GM12878 (cell line): ENCODE measurements around the gene ABCA10. TPM values are rescaled to one million over a fixed set of nuclear protein-coding genes. Genes with fewer than 3 reads are reported as not detected.

Source experiments
- ATAC-seq: fragments of 200-7000 bp; cut with Tn5 transposase; 3 replicates; pipeline ENCODE4 v1.9.1; 2020; ENCODE audit warnings: mild to moderate bottlenecking, moderate library complexity
- BruUV-seq: library from RNA; stranded (reverse); fragments of 400-500 nt; replicated peaks from 2 replicates; lab custom pipeline; 2021; lab: Mats Ljungman, UMichigan
- CTCF ChIA-PET: fragments of 300-600 bp; sonication (Branson Sonifier 250); formaldehyde crosslinking; extraction: SDS; loops from one replicate; lab custom pipeline; 2021; ENCODE audit warnings: inconsistent platforms; lab: Yijun Ruan, JAX
- POLR2A ChIA-PET: fragments of 350-600 bp; formaldehyde crosslinking; extraction: SDS; loops from one replicate; lab custom pipeline; 2021; ENCODE audit warnings: inconsistent platforms; lab: Charles Lee
- RAD21 ChIA-PET: fragments of 300-600 bp; sonication (Branson Sonifier 250); formaldehyde crosslinking; loops from one replicate; lab custom pipeline; 2023; ENCODE audit warnings: antibody characterized with exemption; ENCODE audit not compliant: unreplicated experiment; lab: Charles Lee
- SMC1A ChIA-PET: fragments of 300-600 bp; sonication (Branson Sonifier 250); formaldehyde crosslinking; loops from one replicate; lab custom pipeline; 2023; ENCODE audit not compliant: unreplicated experiment, uncharacterized antibody; lab: Charles Lee
- DNase-seq: peaks from one replicate; pipeline ENCODE4 v3.0.0-alpha.2; 2011; ENCODE audit warnings: low read depth, low spot score
- FAIRE-seq: peaks from 3 replicates; lab custom pipeline; 2011; peaks lifted over from hg19 to GRCh38; lab: Jason Lieb, UNC
- H2AFZ ChIP-seq: 2 replicates; pipeline ENCODE4 v1.6.0; 2011; ENCODE audit warnings: low read depth, low read length, control low read depth; ENCODE audit not compliant: control insufficient read depth
- H3K27ac ChIP-seq: 2 replicates; pipeline ENCODE4 v1.5.1; 2011; ENCODE audit warnings: control low read depth; ENCODE audit not compliant: control insufficient read depth, insufficient read depth
- H3K27me3 ChIP-seq, 2 experiments: replicated peaks in 1 of 2; 2 replicates each; pipeline versions ENCODE4 v1.6.0 to v1.6.1; 2011; ENCODE audit warnings: low read length in 1 of 2; ENCODE audit not compliant: control insufficient read depth in 2 of 2, insufficient read depth in 2 of 2
- H3K36me3 ChIP-seq, 2 experiments: 2 replicates each; pipeline ENCODE4 v1.5.1; 2011; ENCODE audit warnings: low read length in 1 of 2; ENCODE audit not compliant: control insufficient read depth in 2 of 2, insufficient read depth in 2 of 2
- H3K4me1 ChIP-seq: 2 replicates; pipeline ENCODE4 v1.6.1; 2011; ENCODE audit warnings: mild to moderate bottlenecking, low read length, moderate library complexity, mixed read lengths; ENCODE audit not compliant: control insufficient read depth, insufficient read depth
- H3K4me2 ChIP-seq: 2 replicates; pipeline ENCODE4 v1.6.0; 2011; ENCODE audit warnings: control low read depth; ENCODE audit not compliant: control insufficient read depth, insufficient read depth
- H3K4me3 ChIP-seq: fragments of 200-600 bp; sonication (generic); 2 replicates; pipeline ENCODE4 v1.5.1; 2016
- H3K79me2 ChIP-seq: 2 replicates; pipeline ENCODE4 v1.6.0; 2011; ENCODE audit warnings: low read length; ENCODE audit not compliant: control insufficient read depth, insufficient read depth
- H3K9ac ChIP-seq: 2 replicates; pipeline ENCODE4 v1.8.0; 2011; ENCODE audit warnings: low read length, control low read depth, mixed read lengths; ENCODE audit not compliant: control insufficient read depth, insufficient read depth
- H3K9me3 ChIP-seq: replicated peaks from 3 replicates; pipeline ENCODE4 v1.5.1; 2011; ENCODE audit warnings: mild to moderate bottlenecking, low read length; ENCODE audit not compliant: control insufficient read depth, insufficient read depth
- H4K20me1 ChIP-seq: 2 replicates; pipeline ENCODE4 v1.6.0; 2011; ENCODE audit not compliant: control insufficient read depth, insufficient read depth
- BMI1 ChIP-seq: fragments of 450-650 bp; IDR thresholded peaks from 2 replicates; pipeline ENCODE4 v1.6.1; 2016; ENCODE audit warnings: mild to moderate bottlenecking, moderate library complexity, borderline replicate concordance
- CREB1 ChIP-seq: IDR thresholded peaks from 2 replicates; pipeline ENCODE4 v1.6.1; 2012; ENCODE audit warnings: low read depth, mild to moderate bottlenecking, inconsistent platforms
- MEF2B ChIP-seq: fragments of 450-650 bp; IDR thresholded peaks from 2 replicates; pipeline ENCODE4 v1.6.1; 2018; ENCODE audit warnings: mild to moderate bottlenecking, moderate library complexity; ENCODE audit not compliant: partially characterized antibody, poor library complexity, severe bottlenecking
- MTA2 ChIP-seq: fragments of 450-650 bp; IDR thresholded peaks from 2 replicates; pipeline ENCODE4 v1.6.1; 2016; ENCODE audit warnings: low read depth, mild to moderate bottlenecking, moderate library complexity
- POLR2AphosphoS5 ChIP-seq: IDR thresholded peaks from 2 replicates; pipeline ENCODE4 v1.6.1; 2011; ENCODE audit warnings: mild to moderate bottlenecking, low read length, inconsistent platforms
- RUNX3 ChIP-seq: IDR thresholded peaks from 2 replicates; pipeline ENCODE4 v1.6.1; 2012; ENCODE audit warnings: low read length, inconsistent platforms
- SUPT20H ChIP-seq: IDR thresholded peaks from 2 replicates; pipeline ENCODE4 v1.6.1; 2011; ENCODE audit warnings: low read depth, mild to moderate bottlenecking, low read length, moderate library complexity, borderline replicate concordance; ENCODE audit not compliant: control insufficient read depth
- TCF7 ChIP-seq: IDR thresholded peaks from 2 replicates; pipeline ENCODE4 v1.6.1; 2014; ENCODE audit warnings: antibody characterized with exemption, borderline replicate concordance
- WGBS: methylation state at CpG from one replicate; pipeline ENCODE4 v1.1.6; 2016; ENCODE audit warnings: low lambda C conversion rate; ENCODE audit not compliant: insufficient replicate concordance, insufficient coverage; ENCODE audit errors: missing lambda C conversion rate; 5-methylcytosine and 5-hydroxymethylcytosine counted together
- in situ Hi-C: fragments of 300-500 bp; cut with MboI; formaldehyde crosslinking; loops from 9 replicates; pipeline ENCODE4 v1.14.3; 2018; ENCODE audit warnings: mixed read lengths
- intact Hi-C: fragments of 100-400 bp; cut with micrococcal nuclease; formaldehyde crosslinking; loops from one replicate; pipeline ENCODE4 v1.14.2; 2022; ENCODE audit not compliant: unreplicated experiment
- polyA plus RNA-seq, 11 experiments: library from polyadenylated mRNA; depleted of rRNA in 4 of 11; unstranded in 6 of 11; stranded (reverse) in 5 of 11; fragments of >200 nt; fragmentation: Nextera tagmentation in 4 of 11; fragmentation: Illumina TruSeq in 1 of 11; extraction: Ambion mirVana in 4 of 11; extraction: Trizol in 1 of 11; gene quantifications; 1 replicate in 1 of 11; 2 replicates in 10 of 11; pipeline versions ENCODE4 v1.2.1 to v1.2.3, GENCODE V29; 2011 to 2016; ENCODE audit warnings: inconsistent platforms in 2 of 11, missing spikeins in 2 of 11, low read depth in 1 of 11
- total RNA-seq, 4 experiments: library from RNA; depleted of rRNA in 3 of 4; stranded (reverse); fragments of >200 nt in 3 of 4; fragmentation: Illumina TruSeq in 1 of 4; extraction: Trizol in 1 of 4; gene quantifications; 2 replicates each; pipeline versions ENCODE4 v1.2.1 to v1.2.3, GENCODE V29; 2013 to 2021
- TF ChIP-seq, protein P1 (sequence below): fragments of 450-650 bp; IDR thresholded peaks from 2 replicates; pipeline ENCODE4 v1.6.1; 2017; ENCODE audit warnings: antibody characterized with exemption, mild to moderate bottlenecking, moderate library complexity

Gene ABCA10
- total and polyA plus RNA-seq, 10 of the 15 experiments (the other 5 are each of a cell fraction or from before 2014, with no cell fraction given), result 0.33 to 3.0 (median 0.83) TPM

DNA sequence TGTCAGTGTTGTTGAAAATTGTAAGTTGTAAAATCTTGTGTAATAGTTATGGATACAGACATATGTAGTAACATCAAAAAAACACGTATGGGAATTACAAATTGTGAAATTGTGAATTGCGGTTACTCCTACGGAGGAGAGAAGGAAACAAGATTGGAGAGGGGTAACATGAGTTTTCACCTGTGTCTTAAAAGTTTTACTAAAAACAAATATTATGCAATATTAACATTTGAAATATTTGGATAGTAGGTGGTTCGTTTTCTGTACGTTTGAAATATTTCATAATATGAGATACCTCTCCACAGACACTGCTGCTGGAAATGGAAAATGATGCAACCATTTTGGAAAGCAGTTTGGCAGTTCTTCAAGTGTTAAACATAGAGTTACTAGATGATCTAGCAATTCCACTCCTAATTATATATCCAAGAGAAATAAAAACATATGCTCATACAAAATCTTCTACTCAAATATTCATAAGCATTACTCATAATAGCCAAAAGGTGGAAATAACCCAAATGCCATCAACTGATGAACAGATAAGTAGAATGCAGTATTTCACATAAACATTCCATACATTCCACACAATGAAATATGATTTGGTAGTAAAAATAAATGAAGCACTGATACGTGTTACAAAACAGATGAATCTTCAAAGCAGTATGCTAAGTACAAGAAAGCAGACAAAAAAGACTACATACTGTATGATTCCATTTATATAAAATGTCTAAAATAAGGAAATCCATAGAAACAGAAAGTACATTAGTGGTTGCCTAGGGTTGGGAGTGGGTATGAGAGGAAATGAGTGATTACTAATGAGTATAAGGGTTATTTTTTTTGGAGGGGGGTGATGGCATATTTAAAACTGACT lies 40.7 kb upstream of the ABCA10 start (continued):
- TF ChIP-seq POLR2AphosphoS5, result no peak
- TF ChIP-seq SUPT20H, result no peak
- no peak for TF ChIP-seq CREB1
- TF ChIP-seq BMI1, result no peak
- TF ChIP-seq, protein P1, sequence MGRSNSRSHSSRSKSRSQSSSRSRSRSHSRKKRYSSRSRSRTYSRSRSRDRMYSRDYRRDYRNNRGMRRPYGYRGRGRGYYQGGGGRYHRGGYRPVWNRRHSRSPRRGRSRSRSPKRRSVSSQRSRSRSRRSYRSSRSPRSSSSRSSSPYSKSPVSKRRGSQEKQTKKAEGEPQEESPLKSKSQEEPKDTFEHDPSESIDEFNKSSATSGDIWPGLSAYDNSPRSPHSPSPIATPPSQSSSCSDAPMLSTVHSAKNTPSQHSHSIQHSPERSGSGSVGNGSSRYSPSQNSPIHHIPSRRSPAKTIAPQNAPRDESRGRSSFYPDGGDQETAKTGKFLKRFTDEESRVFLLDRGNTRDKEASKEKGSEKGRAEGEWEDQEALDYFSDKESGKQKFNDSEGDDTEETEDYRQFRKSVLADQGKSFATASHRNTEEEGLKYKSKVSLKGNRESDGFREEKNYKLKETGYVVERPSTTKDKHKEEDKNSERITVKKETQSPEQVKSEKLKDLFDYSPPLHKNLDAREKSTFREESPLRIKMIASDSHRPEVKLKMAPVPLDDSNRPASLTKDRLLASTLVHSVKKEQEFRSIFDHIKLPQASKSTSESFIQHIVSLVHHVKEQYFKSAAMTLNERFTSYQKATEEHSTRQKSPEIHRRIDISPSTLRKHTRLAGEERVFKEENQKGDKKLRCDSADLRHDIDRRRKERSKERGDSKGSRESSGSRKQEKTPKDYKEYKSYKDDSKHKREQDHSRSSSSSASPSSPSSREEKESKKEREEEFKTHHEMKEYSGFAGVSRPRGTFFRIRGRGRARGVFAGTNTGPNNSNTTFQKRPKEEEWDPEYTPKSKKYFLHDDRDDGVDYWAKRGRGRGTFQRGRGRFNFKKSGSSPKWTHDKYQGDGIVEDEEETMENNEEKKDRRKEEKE, result no peak
- no peak for TF ChIP-seq MEF2B

DNA sequence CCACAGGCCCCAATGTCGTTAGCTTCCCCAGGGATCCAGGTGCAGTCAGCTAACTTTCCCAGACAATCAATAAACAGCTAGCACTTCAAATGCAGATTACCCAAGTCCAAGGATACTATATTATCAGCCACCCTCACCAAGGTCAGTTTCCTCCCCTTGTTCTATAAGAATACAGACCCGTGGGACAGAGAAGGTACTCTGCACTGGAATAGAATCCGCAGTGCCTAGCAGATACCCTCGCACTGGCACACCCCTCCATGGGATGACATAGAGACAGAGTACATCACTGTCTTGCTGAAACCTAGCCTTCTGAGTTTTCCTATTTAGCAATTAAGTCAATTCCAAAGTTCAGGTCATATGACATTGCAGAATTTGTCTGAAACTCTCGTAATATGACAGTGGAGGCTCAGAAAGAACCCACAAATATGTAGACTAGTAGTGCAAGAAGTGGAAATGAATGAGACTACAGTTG lies 40.0 kb upstream of the ABCA10 start:
- intact Hi-C loops, result no loop called here
- FAIRE-seq (peak; percentile 23), ATAC-seq (no peak), DNase-seq (no peak)
- TF ChIP-seq MTA2 (no peak), TCF7 (no peak), RUNX3 (no peak)
- no TSS peak for BruUV-seq
- RAD21 ChIA-PET, result no interaction called here
- Histone ChIP-seq H3K4me1 (no peaks in the 10 kb centered on the region), H3K27ac (no peak overlapping the region), H3K27me3 (no peaks in the 10 kb centered on the region), H3K36me3 (no peaks in the 10 kb centered on the region; a peak in 1 of 4 replicates), H3K9me3 (no peaks in the 10 kb centered on the region), H2AFZ (no peak overlapping the region), H4K20me1 (no peaks in the 10 kb centered on the region), H3K9ac (no peak overlapping the region), H3K79me2 (no peaks in the 10 kb centered on the region), H3K4me3 (no peak overlapping the region), H3K4me2 (no peak overlapping the region)
- POLR2A ChIA-PET, result no interaction called here
- WGBS, result 85% methylated on average over 5 of the region's 5 CpGs
- in situ Hi-C loops, result no loop called here
- CTCF ChIA-PET, result interaction anchor here (0.7 to 1.1 kb wide), 2 partner anchors 24 to 525 kb away, joined by 3 read pairs; no protein-coding TSS in a partner anchor
- SMC1A ChIA-PET, result interaction anchor here (1.0 kb wide), 1 partner anchor 9 kb away, joined by 3 read pairs; no protein-coding TSS in a partner anchor
